Astrocyte (in vitro differentiated cells and primary cell): Measurements from ENCODE around the gene SPOCK3. TPM values are rescaled to one million over a fixed set of nuclear protein-coding genes. Genes with fewer than 3 reads are reported as not detected.
"Not testable (repeated sequence)": the region's sequence is repeated elsewhere in the genome, so short reads cannot be mapped to it uniquely, and the experiment has no call there.

Experiments
- DNase-seq: peaks from one replicate; pipeline ENCODE4 v3.0.0-alpha.2; 2010; ENCODE audit warnings: low read depth
- FAIRE-seq: peaks from 2 replicates; lab custom pipeline; 2011; peaks lifted over from hg19 to GRCh38; lab: Jason Lieb, UNC
- H2AFZ ChIP-seq: 2 replicates; pipeline ENCODE4 v1.6.0; 2012; ENCODE audit warnings: low read depth, low read length, inconsistent platforms
- H3K27ac ChIP-seq: 2 replicates; pipeline ENCODE4 v1.5.1; 2011; ENCODE audit warnings: low read depth, low read length, inconsistent platforms
- H3K27me3 ChIP-seq: 2 replicates; pipeline ENCODE4 v1.6.0; 2011; ENCODE audit warnings: low read length, inconsistent platforms; ENCODE audit not compliant: insufficient read depth
- H3K36me3 ChIP-seq: 2 replicates; pipeline ENCODE4 v1.5.1; 2011; ENCODE audit warnings: low read length, inconsistent platforms; ENCODE audit not compliant: insufficient read depth
- H3K4me1 ChIP-seq: 2 replicates; pipeline ENCODE4 v1.5.1; 2011; ENCODE audit warnings: low read length, inconsistent platforms; ENCODE audit not compliant: insufficient read depth
- H3K4me2 ChIP-seq: 2 replicates; pipeline ENCODE4 v1.6.0; 2012; ENCODE audit warnings: low read length, inconsistent platforms
- H3K4me3 ChIP-seq: 2 replicates; pipeline ENCODE4 v1.5.1; 2011; ENCODE audit warnings: low read depth, mild to moderate bottlenecking, low read length, inconsistent platforms; ENCODE audit not compliant: insufficient read depth
- H3K79me2 ChIP-seq: 2 replicates; pipeline ENCODE4 v1.6.0; 2012; ENCODE audit warnings: mild to moderate bottlenecking, low read length, inconsistent platforms; ENCODE audit not compliant: insufficient read depth
- H3K9ac ChIP-seq: 2 replicates; pipeline ENCODE4 v1.6.0; 2012; ENCODE audit warnings: mild to moderate bottlenecking, low read length, inconsistent platforms
- H3K9me3 ChIP-seq: 2 replicates; pipeline ENCODE4 v1.5.1; 2012; ENCODE audit warnings: low read depth, mild to moderate bottlenecking, low read length, inconsistent platforms; ENCODE audit not compliant: insufficient read depth
- H4K20me1 ChIP-seq: 2 replicates; pipeline ENCODE4 v1.6.0; 2012; ENCODE audit warnings: low read length, inconsistent platforms; ENCODE audit not compliant: insufficient read depth
- H3K27ac Mint-ChIP-seq: one replicate; pipeline ENCODE4 v1.8.0; 2021; ENCODE audit warnings: mild to moderate bottlenecking, mixed read lengths; ENCODE audit not compliant: unreplicated experiment
- H3K27me3 Mint-ChIP-seq: one replicate; pipeline ENCODE4 v1.8.0; 2021; ENCODE audit warnings: low read depth, mixed read lengths; ENCODE audit not compliant: unreplicated experiment
- H3K36me3 Mint-ChIP-seq: one replicate; pipeline ENCODE4 v1.8.0; 2021; ENCODE audit warnings: low read depth, mixed read lengths; ENCODE audit not compliant: unreplicated experiment
- H3K4me1 Mint-ChIP-seq: one replicate; pipeline ENCODE4 v1.8.0; 2021; ENCODE audit warnings: low read depth, mixed read lengths; ENCODE audit not compliant: unreplicated experiment
- H3K4me3 Mint-ChIP-seq: one replicate; pipeline ENCODE4 v1.8.0; 2021; ENCODE audit warnings: mild to moderate bottlenecking, moderate library complexity, mixed read lengths; ENCODE audit not compliant: unreplicated experiment
- H3K9me3 Mint-ChIP-seq: one replicate; pipeline ENCODE4 v1.8.0; 2021; ENCODE audit warnings: mild to moderate bottlenecking, mixed read lengths; ENCODE audit not compliant: unreplicated experiment
- CTCF ChIP-seq: IDR thresholded peaks from 2 replicates; pipeline ENCODE4 v1.5.1; 2011; ENCODE audit warnings: low read depth, mild to moderate bottlenecking, inconsistent platforms, low read length, moderate library complexity; ENCODE audit not compliant: insufficient read depth
- EZH2 ChIP-seq: IDR thresholded peaks from 2 replicates; pipeline ENCODE4 v1.6.1; 2012; ENCODE audit warnings: mild to moderate bottlenecking, low read length, inconsistent platforms; ENCODE audit not compliant: insufficient read depth
- total RNA-seq: library from RNA; stranded (reverse); gene quantifications from 2 replicates; pipeline ENCODE4 v1.2.1, GENCODE V29; 2021

Gene SPOCK3
- total RNA-seq, 1 donor from 2014 or later = 0.59 TPM

GRCh38 chr4:166723532-166724140 lies 510.7 kb downstream of the SPOCK3 start:
- Histone ChIP-seq H3K27me3 (no peaks in the 10 kb centered on the region), H3K4me2 (no peak overlapping the region), H3K9ac (no peak overlapping the region), H3K9me3 (no peaks in the 10 kb centered on the region), H3K4me3 (no peak overlapping the region), H3K27ac (no peak overlapping the region), H3K79me2 (no peaks in the 10 kb centered on the region), H3K4me1 (no peaks in the 10 kb centered on the region), H3K36me3 (no peaks in the 10 kb centered on the region), H4K20me1 (no peaks in the 10 kb centered on the region), H2AFZ (no peak overlapping the region)
- Mint-ChIP-seq H3K27ac (no peak overlapping the region), H3K27me3 (no peaks in the 10 kb centered on the region), H3K4me1 (no peaks in the 10 kb centered on the region), H3K9me3 (no peaks in the 10 kb centered on the region), H3K4me3 (no peak overlapping the region), H3K36me3 (no peaks in the 10 kb centered on the region)
- DNase-seq (no peak), FAIRE-seq (no peak)
- TF ChIP-seq CTCF (no peak), EZH2 (no peak)

GRCh38 chr4:166715748-166716713 lies 518.3 kb downstream of the SPOCK3 start:
- not testable (repeated sequence) for FAIRE-seq, H3K4me1 ChIP-seq, H4K20me1 ChIP-seq, H3K9me3 ChIP-seq, H3K79me2 ChIP-seq, H3K4me2 ChIP-seq, H3K27ac Mint-ChIP-seq, H3K4me3 Mint-ChIP-seq, H3K36me3 Mint-ChIP-seq, DNase-seq, H3K27ac ChIP-seq, H3K36me3 ChIP-seq, H2AFZ ChIP-seq, H3K27me3 ChIP-seq, H3K4me1 Mint-ChIP-seq, H3K9me3 Mint-ChIP-seq, H3K27me3 Mint-ChIP-seq, H3K4me3 ChIP-seq, H3K9ac ChIP-seq

- H3K27ac ChIP-seq = no peak overlapping the region
- H3K79me2 ChIP-seq = no peaks in the 10 kb centered on the region
- no peaks in the 10 kb centered on the region for H3K4me1 ChIP-seq
- no peaks in the 10 kb centered on the region for H3K27me3 ChIP-seq
- DNase-seq (no peak), FAIRE-seq (no peak)
- no peak overlapping the region for H3K4me3 Mint-ChIP-seq
- no peak overlapping the region for H3K9ac ChIP-seq
- H3K27ac Mint-ChIP-seq = no peak overlapping the region
- no peak for TF ChIP-seq CTCF
- TF ChIP-seq EZH2 = no peak
- no peak overlapping the region for H2AFZ ChIP-seq
- no peaks in the 10 kb centered on the region for H3K36me3 Mint-ChIP-seq
- H3K4me2 ChIP-seq = no peak overlapping the region
- no peaks in the 10 kb centered on the region for H3K9me3 ChIP-seq
- H3K27me3 Mint-ChIP-seq = no peaks in the 10 kb centered on the region
- H3K4me1 Mint-ChIP-seq = no peaks in the 10 kb centered on the region
- H3K4me3 ChIP-seq = no peak overlapping the region
- H3K36me3 ChIP-seq = no peaks in the 10 kb centered on the region
- peaks cover 2% of the 10 kb centered on the region for H3K9me3 Mint-ChIP-seq
- no peaks in the 10 kb centered on the region for H4K20me1 ChIP-seq
These were observed 533.7 kb downstream of the SPOCK3 start for GRCh38 chr4:166700592-166700991.
